ENCODE measurements around the gene DHX15. TPM values are rescaled to one million over a fixed set of nuclear protein-coding genes. Genes with fewer than 3 reads are reported as not detected.

DHX15 gene
- total and polyA plus RNA-seq, 9 of the 15 experiments (the other 6 are each of a cell fraction or from before 2014, with no cell fraction given) = 165 to 287 (median 208) TPM

DNA sequence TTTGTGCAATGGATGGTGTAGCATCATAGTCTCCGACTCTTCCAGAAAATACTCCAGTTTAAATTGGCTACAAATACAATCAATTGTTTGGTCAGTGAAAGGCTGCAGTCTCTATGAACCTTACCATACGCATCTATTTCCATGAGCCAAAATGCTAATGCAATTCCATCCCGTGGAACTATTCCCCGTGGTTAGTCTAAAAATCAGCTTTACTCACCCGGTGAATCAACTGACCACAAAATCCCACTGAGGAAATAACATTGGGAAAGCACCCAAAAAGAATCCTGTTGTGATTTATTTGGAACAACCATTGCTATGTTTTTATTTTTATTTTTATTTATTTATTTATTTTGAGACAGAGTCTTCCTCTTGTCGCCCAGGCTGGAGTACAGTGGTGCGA is 87.1 kb downstream of the DHX15 start:
- Histone ChIP-seq H3K27me3 (ENCODE audit: control insufficient read depth in 2 of 2, insufficient read depth in 2 of 2, low read length in 2 of 2) (peaks cover 5 to 25% of the 10 kb centered on the region in 2 experiments; a peak in 3 of 5 replicates), H3K9ac (ENCODE audit: insufficient read depth in 1 of 2, low read depth in 2 of 2, low read length in 2 of 2) (no peak overlapping the region), H3K9me1 (ENCODE audit: control insufficient read depth, insufficient read depth, low read length) (no peaks in the 10 kb centered on the region), H3K4me2 (ENCODE audit: insufficient read depth, low read length) (no peak overlapping the region), H3K4me1 (replicated peaks in 1 of 2; ENCODE audit: control insufficient read depth in 2 of 2, insufficient read depth in 2 of 2, low read length in 2 of 2) (no peaks in the 10 kb centered on the region), H3K36me3 (ENCODE audit: control insufficient read depth, insufficient read depth, low read length) (no peaks in the 10 kb centered on the region), H3K4me3 (no peak overlapping the region), H3K9me3 (replicated peaks; ENCODE audit: control insufficient read depth, insufficient read depth, low read depth, low read length) (no peaks in the 10 kb centered on the region), H2AFZ (ENCODE audit: low read depth, low read length) (no peak overlapping the region), H3K27ac (ENCODE audit: extremely low read depth, low read depth, low read length) (no peak overlapping the region), H3K79me2 (ENCODE audit: control insufficient read depth, insufficient read depth, low read length) (no peaks in the 10 kb centered on the region), H4K20me1 (replicated peaks; ENCODE audit: control insufficient read depth, insufficient read depth, low read length) (peaks cover 3% of the 10 kb centered on the region; the same call in 1 of the 2 replicates)
- FAIRE-seq = no peak
- whole genome bisulfite sequencing (ENCODE audit: insufficient coverage, low coverage, missing lambda C conversion rate) = under 1% methylated on average over 7 of the region's 7 CpGs
- in situ Hi-C loops (cut with MboI) = no loop called here
- intact Hi-C loops (cut with micrococcal nuclease) = no loop called here
- no peak for TF ChIP-seq ZC3H8 (IDR thresholded peaks at IDR 0.05)
- no peak for TF ChIP-seq MEIS2 (IDR thresholded peaks at IDR 0.05; ENCODE audit: partially characterized antibody)
- no peak for TF ChIP-seq RB1 (IDR thresholded peaks at IDR 0.05; ENCODE audit: low read depth)
- no peak for TF ChIP-seq MCM5 (IDR thresholded peaks at IDR 0.05; ENCODE audit: low read depth)
- no peak for TF ChIP-seq HDAC1 (IDR thresholded peaks at IDR 0.05)
- TF ChIP-seq, protein P1, sequence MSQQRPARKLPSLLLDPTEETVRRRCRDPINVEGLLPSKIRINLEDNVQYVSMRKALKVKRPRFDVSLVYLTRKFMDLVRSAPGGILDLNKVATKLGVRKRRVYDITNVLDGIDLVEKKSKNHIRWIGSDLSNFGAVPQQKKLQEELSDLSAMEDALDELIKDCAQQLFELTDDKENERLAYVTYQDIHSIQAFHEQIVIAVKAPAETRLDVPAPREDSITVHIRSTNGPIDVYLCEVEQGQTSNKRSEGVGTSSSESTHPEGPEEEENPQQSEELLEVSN (IDR thresholded peaks at IDR 0.05; ENCODE audit: borderline replicate concordance in 1 of 2, extremely low read depth in 1 of 2, insufficient read depth in 1 of 2, insufficient read length in 1 of 2, low read depth in 1 of 2, low read length in 1 of 2, poor library complexity in 1 of 2, severe bottlenecking in 1 of 2) = no peak
- TF ChIP-seq, protein P2, sequence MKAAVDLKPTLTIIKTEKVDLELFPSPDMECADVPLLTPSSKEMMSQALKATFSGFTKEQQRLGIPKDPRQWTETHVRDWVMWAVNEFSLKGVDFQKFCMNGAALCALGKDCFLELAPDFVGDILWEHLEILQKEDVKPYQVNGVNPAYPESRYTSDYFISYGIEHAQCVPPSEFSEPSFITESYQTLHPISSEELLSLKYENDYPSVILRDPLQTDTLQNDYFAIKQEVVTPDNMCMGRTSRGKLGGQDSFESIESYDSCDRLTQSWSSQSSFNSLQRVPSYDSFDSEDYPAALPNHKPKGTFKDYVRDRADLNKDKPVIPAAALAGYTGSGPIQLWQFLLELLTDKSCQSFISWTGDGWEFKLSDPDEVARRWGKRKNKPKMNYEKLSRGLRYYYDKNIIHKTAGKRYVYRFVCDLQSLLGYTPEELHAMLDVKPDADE (conservative IDR thresholded peaks at IDR 0.05; ENCODE audit: control insufficient read depth, low read depth, low read length) = no peak
- ChIA-PET POLR2A (interaction anchor here (0.9 kb wide), 1 partner anchor 152 kb away, joined by 3 read pairs; no protein-coding TSS in a partner anchor), CTCF (ENCODE audit: low intra/inter-chr PET ratio) (no interaction called here)
- no peak for ATAC-seq
- BruUV-seq (replicated peaks) = no TSS peak
- no peak for DNase-seq (ENCODE audit: extremely low read depth in 1 of 4, low spot score in 3 of 4)

Data from K562 (cell line).